Measurements from ENCODE around the gene DHX30. TPM values are rescaled to one million over a fixed set of nuclear protein-coding genes. Genes with fewer than 3 reads are reported as not detected.
"Not testable (repeated sequence)": the region's sequence is repeated elsewhere in the genome, so short reads cannot be mapped to it uniquely, and the experiment has no call there.

DHX30 gene
- polyA plus RNA-seq, 1 of the 3 experiments (the other 2 are of a cell fraction), result 86.3 TPM

DNA sequence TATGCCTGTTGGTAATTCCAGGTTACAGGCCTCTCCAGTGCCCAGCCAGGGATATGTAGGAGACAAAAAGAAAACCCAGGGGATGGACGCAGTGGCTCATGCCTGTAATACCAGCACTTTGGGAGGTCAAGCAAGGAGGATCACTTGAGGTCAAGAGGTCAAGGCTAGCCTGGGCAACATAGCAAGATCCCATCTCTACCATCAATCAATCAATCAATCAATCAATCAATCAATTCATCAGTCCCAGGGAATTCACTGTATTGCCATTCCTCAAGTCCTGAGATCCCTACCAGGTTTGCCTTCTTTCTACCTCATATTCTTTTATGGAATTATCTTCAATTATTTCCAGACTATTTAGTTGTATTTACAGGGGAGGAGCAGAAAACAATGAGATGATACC lies 82.2 kb downstream of the DHX30 start:
- DNase-seq, result no peak
- H3K4me2 ChIP-seq, result no peak overlapping the region
- POLR2A ChIA-PET, result no interaction called here

DNA sequence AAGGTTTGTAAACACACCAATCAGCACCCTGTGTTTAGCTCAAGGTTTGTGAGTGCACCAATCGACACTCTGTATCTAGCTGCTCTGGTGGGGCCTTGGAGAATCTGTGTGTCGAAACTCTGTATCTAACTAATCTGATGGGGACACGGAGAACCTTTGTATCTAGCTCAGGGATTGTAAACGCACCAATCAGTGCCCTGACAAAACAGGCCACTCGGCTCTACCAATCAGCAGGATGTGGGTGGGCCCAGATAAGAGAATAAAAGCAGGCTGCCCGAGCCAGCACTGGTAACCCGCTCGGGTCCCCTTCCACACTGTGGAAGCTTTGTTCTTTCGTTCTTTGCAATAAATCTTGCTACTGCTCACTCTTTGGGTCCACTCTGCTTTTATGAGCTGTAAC lies 85.1 kb downstream of the DHX30 start:
- H4K20me1 ChIP-seq (ENCODE audit: insufficient read depth); H2AFZ ChIP-seq (ENCODE audit: low read depth); DNase-seq; H3K4me1 ChIP-seq (ENCODE audit: control insufficient read depth in 1 of 2, insufficient read depth in 2 of 2, low read depth in 1 of 2, low read length in 1 of 2); H3K9me3 ChIP-seq; H3K9ac ChIP-seq; POLR2A ChIA-PET; H3K27ac ChIP-seq (ENCODE audit: low read depth in 2 of 2, low read length in 1 of 2); H3K4me2 ChIP-seq; H3K9me2 ChIP-seq; H3K27me3 ChIP-seq (ENCODE audit: insufficient read depth); H3F3A ChIP-seq (replicated peaks; ENCODE audit: insufficient read depth); H3K4me3 ChIP-seq (ENCODE audit: low read depth in 2 of 2, low read length in 1 of 2): not testable (repeated sequence)
- Histone ChIP-seq H3K36me3 (replicated peaks in 1 of 2; ENCODE audit: control insufficient read depth in 1 of 2, insufficient read depth in 2 of 2, low read length in 1 of 2) (peaks cover 29 to 30% of the 10 kb centered on the region in 2 experiments), H3K79me2 (ENCODE audit: insufficient read depth) (peaks cover 36% of the 10 kb centered on the region; the same call in 1 of the 2 replicates)
- CTCF ChIA-PET, result interaction anchor here (0.7 kb wide), 1 partner anchor 50 kb away, joined by 3 read pairs; no protein-coding TSS in a partner anchor
- 100% methylated on average over 8 of the region's 9 CpGs for WGBS (ENCODE audit: low lambda C conversion rate)

More for the DNA sequence above, 82.2 kb downstream of the DHX30 start:
- no peaks in the 10 kb centered on the region for H4K20me1 ChIP-seq (ENCODE audit: insufficient read depth)
- H3K27me3 ChIP-seq (ENCODE audit: insufficient read depth), result no peaks in the 10 kb centered on the region
- no peaks in the 10 kb centered on the region for H3K9me2 ChIP-seq
- H3K9me3 ChIP-seq, result no peaks in the 10 kb centered on the region
- no peak overlapping the region for H3K9ac ChIP-seq
- 95% methylated on average over 1 of the region's 1 CpG for WGBS (ENCODE audit: low lambda C conversion rate)
- H3K4me1 ChIP-seq (ENCODE audit: control insufficient read depth in 1 of 2, insufficient read depth in 2 of 2, low read depth in 1 of 2, low read length in 1 of 2), result no peaks in the 10 kb centered on the region
- CTCF ChIA-PET, result interaction anchor here (1.5 kb wide), 1 partner anchor 105 kb away, joined by 3 read pairs; no protein-coding TSS in a partner anchor
- TF ChIP-seq, protein P1, sequence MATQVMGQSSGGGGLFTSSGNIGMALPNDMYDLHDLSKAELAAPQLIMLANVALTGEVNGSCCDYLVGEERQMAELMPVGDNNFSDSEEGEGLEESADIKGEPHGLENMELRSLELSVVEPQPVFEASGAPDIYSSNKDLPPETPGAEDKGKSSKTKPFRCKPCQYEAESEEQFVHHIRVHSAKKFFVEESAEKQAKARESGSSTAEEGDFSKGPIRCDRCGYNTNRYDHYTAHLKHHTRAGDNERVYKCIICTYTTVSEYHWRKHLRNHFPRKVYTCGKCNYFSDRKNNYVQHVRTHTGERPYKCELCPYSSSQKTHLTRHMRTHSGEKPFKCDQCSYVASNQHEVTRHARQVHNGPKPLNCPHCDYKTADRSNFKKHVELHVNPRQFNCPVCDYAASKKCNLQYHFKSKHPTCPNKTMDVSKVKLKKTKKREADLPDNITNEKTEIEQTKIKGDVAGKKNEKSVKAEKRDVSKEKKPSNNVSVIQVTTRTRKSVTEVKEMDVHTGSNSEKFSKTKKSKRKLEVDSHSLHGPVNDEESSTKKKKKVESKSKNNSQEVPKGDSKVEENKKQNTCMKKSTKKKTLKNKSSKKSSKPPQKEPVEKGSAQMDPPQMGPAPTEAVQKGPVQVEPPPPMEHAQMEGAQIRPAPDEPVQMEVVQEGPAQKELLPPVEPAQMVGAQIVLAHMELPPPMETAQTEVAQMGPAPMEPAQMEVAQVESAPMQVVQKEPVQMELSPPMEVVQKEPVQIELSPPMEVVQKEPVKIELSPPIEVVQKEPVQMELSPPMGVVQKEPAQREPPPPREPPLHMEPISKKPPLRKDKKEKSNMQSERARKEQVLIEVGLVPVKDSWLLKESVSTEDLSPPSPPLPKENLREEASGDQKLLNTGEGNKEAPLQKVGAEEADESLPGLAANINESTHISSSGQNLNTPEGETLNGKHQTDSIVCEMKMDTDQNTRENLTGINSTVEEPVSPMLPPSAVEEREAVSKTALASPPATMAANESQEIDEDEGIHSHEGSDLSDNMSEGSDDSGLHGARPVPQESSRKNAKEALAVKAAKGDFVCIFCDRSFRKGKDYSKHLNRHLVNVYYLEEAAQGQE (IDR thresholded peaks at IDR 0.05; ENCODE audit: low read depth, low read length), result no peak
- TF ChIP-seq FOSL2 (IDR thresholded peaks at IDR 0.05; ENCODE audit: borderline replicate concordance, low read depth) (no peak), RCOR1 (IDR thresholded peaks at IDR 0.05; ENCODE audit: low read length) (no peak), TAF1 (IDR thresholded peaks at IDR 0.05; ENCODE audit: borderline replicate concordance, low read depth, low read length) (no peak), SIN3A (IDR thresholded peaks at IDR 0.05; ENCODE audit: borderline replicate concordance, low read depth, low read length) (no peak), RAD21 (IDR thresholded peaks at IDR 0.05; ENCODE audit: low read length) (no peak), TCF12 (IDR thresholded peaks at IDR 0.05) (no peak), FOXM1 (IDR thresholded peaks at IDR 0.05; ENCODE audit: low read depth) (no peak), MXI1 (IDR thresholded peaks at IDR 0.05; ENCODE audit: low read depth, low read length) (no peak), ELF1 (IDR thresholded peaks at IDR 0.05) (no peak), GATA2 (CRISPR knock-in tag; IDR thresholded peaks at IDR 0.05) (no peak)
- TF ChIP-seq, protein P2, sequence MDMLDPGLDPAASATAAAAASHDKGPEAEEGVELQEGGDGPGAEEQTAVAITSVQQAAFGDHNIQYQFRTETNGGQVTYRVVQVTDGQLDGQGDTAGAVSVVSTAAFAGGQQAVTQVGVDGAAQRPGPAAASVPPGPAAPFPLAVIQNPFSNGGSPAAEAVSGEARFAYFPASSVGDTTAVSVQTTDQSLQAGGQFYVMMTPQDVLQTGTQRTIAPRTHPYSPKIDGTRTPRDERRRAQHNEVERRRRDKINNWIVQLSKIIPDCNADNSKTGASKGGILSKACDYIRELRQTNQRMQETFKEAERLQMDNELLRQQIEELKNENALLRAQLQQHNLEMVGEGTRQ (IDR thresholded peaks at IDR 0.05; ENCODE audit: borderline replicate concordance, low read depth, low read length), result no peak
- H3K27ac ChIP-seq (ENCODE audit: low read depth in 2 of 2, low read length in 1 of 2), result no peak overlapping the region
- peaks cover 4% of the 10 kb centered on the region for H3F3A ChIP-seq (replicated peaks; ENCODE audit: insufficient read depth)
- H3K4me3 ChIP-seq (ENCODE audit: low read depth in 2 of 2, low read length in 1 of 2), result no peak overlapping the region
- no peak overlapping the region for H2AFZ ChIP-seq (ENCODE audit: low read depth)
- peaks cover 11 to 18% of the 10 kb centered on the region in 2 experiments for H3K36me3 ChIP-seq (replicated peaks in 1 of 2; ENCODE audit: control insufficient read depth in 1 of 2, insufficient read depth in 2 of 2, low read length in 1 of 2)
- H3K79me2 ChIP-seq (ENCODE audit: insufficient read depth), result peaks cover 40% of the 10 kb centered on the region; the same call in 1 of the 2 replicates
